OCI-LY7 (cell line): Measurements from ENCODE around the gene NELL1.

ENCODE experiments used
- CTCF ChIP-seq: fragments of 200-600 bp; sonication (generic); conservative IDR thresholded peaks from 2 replicates; pipeline ENCODE4 v1.5.1; 2014; ENCODE audit warnings: mild to moderate bottlenecking, antibody characterized with exemption, low read length, moderate library complexity, mixed read lengths
- EZH2phosphoT487 ChIP-seq: fragments of 200-600 bp; sonication (generic); IDR thresholded peaks from 2 replicates; pipeline ENCODE4 v1.6.1; 2018; ENCODE audit warnings: low read depth, borderline replicate concordance, mild to moderate bottlenecking, mixed run types, antibody characterized with exemption, low read length, moderate library complexity, mixed read lengths

GRCh38 chr11:21604564-21604963 is 935.2 kb downstream of the NELL1 start:
- no peak for TF ChIP-seq EZH2phosphoT487
- no peak for TF ChIP-seq CTCF
